DOHH2 (cell line): Measurements from ENCODE around the gene TARP.

Source experiments
- H3F3A ChIP-seq: fragments of 200-600 bp; sonication (generic), shearing (Covaris generic); 2 replicates; pipeline ENCODE4 v1.6.0; 2016; ENCODE audit warnings: antibody characterized with exemption, mild to moderate bottlenecking; ENCODE audit not compliant: control insufficient read depth, insufficient read depth
- H3K27ac ChIP-seq: fragments of 200-600 bp; sonication (generic); 2 replicates; pipeline ENCODE4 v1.5.1; 2014; ENCODE audit warnings: low read depth, mild to moderate bottlenecking, low read length, moderate library complexity
- H3K27me3 ChIP-seq: fragments of 200-600 bp; sonication (generic); 2 replicates; pipeline ENCODE4 v1.6.1; 2014; ENCODE audit warnings: mild to moderate bottlenecking, low read length, mixed read lengths; ENCODE audit not compliant: control insufficient read depth
- H3K36me3 ChIP-seq: fragments of 200-600 bp; sonication (generic); 2 replicates; pipeline ENCODE4 v1.6.1; 2014; ENCODE audit warnings: mild to moderate bottlenecking, low read length, moderate library complexity, mixed read lengths; ENCODE audit not compliant: control insufficient read depth
- H3K4me1 ChIP-seq: fragments of 200-600 bp; sonication (generic); 2 replicates; pipeline ENCODE4 v1.6.1; 2014; ENCODE audit warnings: mild to moderate bottlenecking, low read length, mixed read lengths; ENCODE audit not compliant: control insufficient read depth
- H3K4me2 ChIP-seq: fragments of 200-600 bp; sonication (generic); 2 replicates; pipeline ENCODE4 v1.6.0; 2014; ENCODE audit warnings: mild to moderate bottlenecking, low read length, moderate library complexity
- H3K4me3 ChIP-seq: fragments of 200-600 bp; sonication (generic); 2 replicates; pipeline ENCODE4 v1.5.1; 2014; ENCODE audit warnings: mild to moderate bottlenecking, low read length, mixed read lengths
- H3K79me2 ChIP-seq: fragments of 200-600 bp; sonication (generic); 2 replicates; pipeline ENCODE4 v1.6.1; 2014; ENCODE audit warnings: mild to moderate bottlenecking, low read length, mixed read lengths; ENCODE audit not compliant: control insufficient read depth
- H3K9me2 ChIP-seq: fragments of 200-600 bp; sonication (generic); replicated peaks from 2 replicates; pipeline ENCODE4 v1.6.1; 2014; ENCODE audit warnings: mild to moderate bottlenecking, low read length, mixed read lengths; ENCODE audit not compliant: control insufficient read depth
- H3K9me3 ChIP-seq: fragments of 200-600 bp; sonication (generic); 2 replicates; pipeline ENCODE4 v1.6.1; 2014; ENCODE audit warnings: antibody characterized with exemption, low read length, mixed read lengths; ENCODE audit not compliant: control insufficient read depth, insufficient read depth
- H4K20me1 ChIP-seq: fragments of 200-600 bp; sonication (generic); 2 replicates; pipeline ENCODE4 v1.6.0; 2014; ENCODE audit warnings: low read depth, mild to moderate bottlenecking, antibody characterized with exemption, low read length, moderate library complexity; ENCODE audit not compliant: control insufficient read depth, insufficient read depth
- CTCF ChIP-seq: fragments of 200-600 bp; sonication (generic); IDR thresholded peaks from one replicate; pipeline ENCODE4 v1.5.1; 2014; ENCODE audit warnings: antibody characterized with exemption, mild to moderate bottlenecking, low read depth, low read length; ENCODE audit not compliant: poor library complexity, severe bottlenecking
- EZH2phosphoT487 ChIP-seq: fragments of 200-600 bp; sonication (generic); IDR thresholded peaks from 2 replicates; pipeline ENCODE4 v1.6.1; 2017; ENCODE audit warnings: borderline replicate concordance, mild to moderate bottlenecking, antibody characterized with exemption, low read length, moderate library complexity, mixed read lengths

The TARP gene

GRCh38 chr7:38317515-38317914 is 44.1 kb upstream of the TARP start:
- Histone ChIP-seq H3F3A (no peaks in the 10 kb centered on the region), H3K9me2 (no peaks in the 10 kb centered on the region), H3K4me1 (peaks cover 3% of the 10 kb centered on the region; the same call in 1 of the 2 replicates), H3K4me3 (no peak overlapping the region), H3K9me3 (no peaks in the 10 kb centered on the region), H4K20me1 (no peaks in the 10 kb centered on the region), H3K27ac (no peak overlapping the region), H3K79me2 (no peaks in the 10 kb centered on the region), H3K4me2 (no peak overlapping the region), H3K27me3 (peaks cover 9% of the 10 kb centered on the region), H3K36me3 (no peaks in the 10 kb centered on the region)
- TF ChIP-seq CTCF (no peak), EZH2phosphoT487 (no peak)

GRCh38 chr7:38316733-38317360 is 43.4 kb upstream of the TARP start:
- TF ChIP-seq EZH2phosphoT487 (no peak), CTCF (no peak)
- H3K9me3 ChIP-seq: no peaks in the 10 kb centered on the region
- H3F3A ChIP-seq: no peaks in the 10 kb centered on the region
- no peak overlapping the region for H3K4me2 ChIP-seq
- H4K20me1 ChIP-seq: no peaks in the 10 kb centered on the region
- no peak overlapping the region for H3K4me3 ChIP-seq
- H3K4me1 ChIP-seq: peaks cover 3% of the 10 kb centered on the region; the same call in 1 of the 2 replicates
- H3K27me3 ChIP-seq: peaks cover 13% of the 10 kb centered on the region
- H3K27ac ChIP-seq: no peak overlapping the region
- no peaks in the 10 kb centered on the region for H3K36me3 ChIP-seq
- no peaks in the 10 kb centered on the region for H3K79me2 ChIP-seq
- H3K9me2 ChIP-seq: no peaks in the 10 kb centered on the region

GRCh38 chr7:38315410-38315809 is 42.0 kb upstream of the TARP start:
- Histone ChIP-seq H4K20me1 (no peaks in the 10 kb centered on the region), H3K4me2 (no peak overlapping the region), H3K27ac (no peak overlapping the region), H3K4me3 (no peak overlapping the region), H3K79me2 (no peaks in the 10 kb centered on the region), H3K4me1 (peaks cover 3% of the 10 kb centered on the region; the same call in 1 of the 2 replicates), H3K9me3 (no peaks in the 10 kb centered on the region), H3K36me3 (no peaks in the 10 kb centered on the region), H3K9me2 (no peaks in the 10 kb centered on the region), H3K27me3 (peaks cover 15% of the 10 kb centered on the region), H3F3A (no peaks in the 10 kb centered on the region)
- TF ChIP-seq CTCF (no peak), EZH2phosphoT487 (no peak)
